Astrocyte (in vitro differentiated cells and primary cell): Measurements from ENCODE around the gene ADCY3.

Source experiments
- CTCF ChIP-seq: IDR thresholded peaks from 2 replicates; pipeline ENCODE4 v1.5.1; 2011; ENCODE audit warnings: low read depth, mild to moderate bottlenecking, inconsistent platforms, low read length, moderate library complexity; ENCODE audit not compliant: insufficient read depth
- EZH2 ChIP-seq: IDR thresholded peaks from 2 replicates; pipeline ENCODE4 v1.6.1; 2012; ENCODE audit warnings: mild to moderate bottlenecking, low read length, inconsistent platforms; ENCODE audit not compliant: insufficient read depth

- TF ChIP-seq CTCF: no peak
- no peak for TF ChIP-seq EZH2
Observed at GRCh38 chr2:24892928-24893327, 27.1 kb downstream of the ADCY3 start.
